Endothelial cell of umbilical vein (primary cell): ENCODE measurements around the gene ASPSCR1. TPM values are rescaled to one million over a fixed set of nuclear protein-coding genes. Genes with fewer than 3 reads are reported as not detected.

ENCODE experiments used
- BruUV-seq: library from RNA; stranded (reverse); fragments of 400-500 nt; replicated peaks from 2 replicates; lab custom pipeline; 2021; lab: Mats Ljungman, UMichigan
- CTCF ChIA-PET: fragments of 300-600, 350-600 bp; sonication (Branson Sonifier 250); formaldehyde crosslinking; loops from one replicate; lab custom pipeline; 2021; ENCODE audit warnings: antibody characterized with exemption, inconsistent platforms; lab: Charles Lee
- POLR2A ChIA-PET: fragments of 300-600, 350-600 bp; sonication (Branson Sonifier 250); formaldehyde crosslinking; loops from one replicate; lab custom pipeline; 2021; ENCODE audit warnings: antibody characterized with exemption, inconsistent platforms; lab: Charles Lee
- DNase-seq: peaks from one replicate; pipeline ENCODE4 v3.0.0-alpha.2; 2011; ENCODE audit warnings: low read depth, low spot score
- FAIRE-seq: peaks from 2 replicates; lab custom pipeline; 2011; peaks lifted over from hg19 to GRCh38; lab: Jason Lieb, UNC
- H2AFZ ChIP-seq: 2 replicates; pipeline ENCODE4 v1.6.0; 2012; ENCODE audit warnings: low read depth, low read length, control low read depth, inconsistent platforms
- H3K27ac ChIP-seq: 2 replicates; pipeline ENCODE4 v1.5.1; 2011; ENCODE audit warnings: low read depth, mild to moderate bottlenecking, control low read depth, low read length, moderate library complexity; ENCODE audit not compliant: insufficient read depth
- H3K27me3 ChIP-seq, 2 experiments: 2 replicates each; pipeline versions ENCODE4 v1.6.0 to v1.6.1; 2011; ENCODE audit warnings: low read length in 2 of 2, mixed read lengths in 1 of 2; ENCODE audit not compliant: control insufficient read depth in 2 of 2, insufficient read depth in 2 of 2
- H3K36me3 ChIP-seq, 2 experiments: 2 replicates in 1 of 2; 3 replicates in 1 of 2; pipeline ENCODE4 v1.5.1; 2011; ENCODE audit warnings: low read length in 2 of 2, mild to moderate bottlenecking in 1 of 2, moderate library complexity in 1 of 2; ENCODE audit not compliant: control insufficient read depth in 2 of 2, insufficient read depth in 2 of 2; ENCODE audit errors: extremely low read depth in 1 of 2
- H3K4me1 ChIP-seq: 3 replicates; pipeline ENCODE4 v1.5.1; 2011; ENCODE audit warnings: mild to moderate bottlenecking, low read length; ENCODE audit not compliant: control insufficient read depth, insufficient read depth; ENCODE audit errors: extremely low read depth
- H3K4me2 ChIP-seq: 2 replicates; pipeline ENCODE4 v1.6.1; 2011; ENCODE audit warnings: low read length, control low read depth, mixed read lengths; ENCODE audit not compliant: insufficient read depth
- H3K4me3 ChIP-seq, 3 experiments: fragments of 200-600 bp in 1 of 3; sonication (generic), shearing (Covaris generic) in 1 of 3; replicated peaks in 1 of 3; 2 replicates each; pipeline ENCODE4 v1.5.1; 2011 to 2016; ENCODE audit warnings: control low read depth in 3 of 3, low read length in 3 of 3, mild to moderate bottlenecking in 2 of 3, inconsistent platforms in 1 of 3, low read depth in 1 of 3, moderate library complexity in 1 of 3; ENCODE audit not compliant: insufficient read depth in 1 of 3
- H3K79me2 ChIP-seq: 2 replicates; pipeline ENCODE4 v1.6.0; 2012; ENCODE audit warnings: low read length, inconsistent platforms; ENCODE audit not compliant: control insufficient read depth, insufficient read depth
- H3K9ac ChIP-seq: replicated peaks from 2 replicates; pipeline ENCODE3; 2011; ENCODE audit warnings: low read length, control low read depth; ENCODE audit not compliant: insufficient read depth; ENCODE audit errors: extremely low read depth
- H3K9me1 ChIP-seq: replicated peaks from 3 replicates; pipeline ENCODE4 v1.6.0; 2011; ENCODE audit warnings: mild to moderate bottlenecking, low read length; ENCODE audit not compliant: control insufficient read depth, insufficient read depth; ENCODE audit errors: extremely low read depth
- H3K9me3 ChIP-seq: replicated peaks from 2 replicates; pipeline ENCODE4 v1.5.1; 2012; ENCODE audit warnings: low read length, inconsistent platforms; ENCODE audit not compliant: control insufficient read depth, insufficient read depth
- H4K20me1 ChIP-seq: replicated peaks from 2 replicates; pipeline ENCODE3; 2011; ENCODE audit warnings: mild to moderate bottlenecking, low read length; ENCODE audit not compliant: control insufficient read depth, insufficient read depth; ENCODE audit errors: extremely low read depth
- FOS ChIP-seq: IDR thresholded peaks from 2 replicates; pipeline ENCODE4 v1.6.1; 2011; ENCODE audit warnings: mild to moderate bottlenecking, low read length, moderate library complexity, borderline replicate concordance; ENCODE audit not compliant: insufficient read depth
- JUN ChIP-seq: IDR thresholded peaks from 2 replicates; pipeline ENCODE4 v1.6.1; 2011; ENCODE audit warnings: borderline replicate concordance, low read depth; ENCODE audit not compliant: insufficient read length, insufficient read depth
- dilution Hi-C: fragments of 300-500 bp; cut with MboI; formaldehyde crosslinking; loops from one replicate; pipeline ENCODE4 v1.15.0; 2019; ENCODE audit warnings: low sequenced_read_pairs; ENCODE audit not compliant: extremely low pct_ligation_motif_present
- intact Hi-C: fragments of 100-400 bp; cut with micrococcal nuclease; formaldehyde crosslinking; loops from one replicate; pipeline ENCODE4 v1.10.0; 2022
- polyA plus RNA-seq, 4 experiments: library from polyadenylated mRNA; depleted of rRNA in 3 of 4; stranded (reverse) in 3 of 4; unstranded in 1 of 4; fragments of >200 nt; gene quantifications; 2 replicates each; pipeline versions ENCODE4 v1.2.1 to v1.2.3, GENCODE V29; 2011 to 2012; ENCODE audit warnings: missing spikeins in 1 of 4
- total RNA-seq: library from RNA; stranded (reverse); gene quantifications from 2 replicates; pipeline ENCODE4 v1.2.3, GENCODE V29; 2021
- TF ChIP-seq, protein P1 (sequence below): IDR thresholded peaks from 2 replicates; pipeline ENCODE4 v1.6.1; 2011; ENCODE audit not compliant: insufficient read depth, insufficient read length

Gene ASPSCR1
- total and polyA plus RNA-seq, 2 donors (not counting 3 experiments of a cell fraction or from before 2014, with no cell fraction given), result 24.8 to 36.5 TPM

DNA sequence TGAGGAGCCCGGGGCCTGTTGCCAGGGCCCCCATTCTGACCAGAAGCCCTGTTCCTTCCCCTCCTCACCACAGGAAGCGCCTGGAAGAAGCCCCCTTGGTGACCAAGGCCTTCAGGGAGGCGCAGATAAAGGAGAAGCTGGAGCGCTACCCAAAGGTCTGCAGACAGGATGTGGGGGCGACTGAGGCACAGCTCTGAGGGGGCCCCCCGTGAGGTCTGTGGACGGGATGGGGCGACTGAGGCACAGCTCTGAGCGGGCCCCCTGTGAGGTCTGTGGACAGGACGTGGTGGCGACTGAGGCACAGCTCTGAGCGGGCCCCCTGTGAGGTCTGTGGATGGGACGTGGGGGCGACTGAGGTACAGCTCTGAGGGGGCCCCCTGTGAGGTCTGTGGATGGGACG is 32.0 kb downstream of the ASPSCR1 start:
- no peak overlapping the region for H3K9ac ChIP-seq
- no peak overlapping the region for H2AFZ ChIP-seq
- H3K27me3 ChIP-seq, result no peaks in the 10 kb centered on the region
- FAIRE-seq (no peak), DNase-seq (no peak)
- no peak overlapping the region for H3K4me3 ChIP-seq
- H3K4me2 ChIP-seq, result no peak overlapping the region
- H3K4me1 ChIP-seq, result no peaks in the 10 kb centered on the region
- dilution Hi-C loops, result no loop called here
- H4K20me1 ChIP-seq, result no peaks in the 10 kb centered on the region
- intact Hi-C loops, result no loop called here
- no peaks in the 10 kb centered on the region for H3K36me3 ChIP-seq
- H3K9me1 ChIP-seq, result no peaks in the 10 kb centered on the region
- H3K79me2 ChIP-seq, result no peaks in the 10 kb centered on the region
- BruUV-seq, result no TSS peak
- H3K27ac ChIP-seq, result no peak overlapping the region
- TF ChIP-seq JUN, result no peak
- ChIA-PET CTCF (interaction anchor here (0.8 to 1.6 kb wide), 3 partner anchors 10 to 50 kb away, joined by 3 to 7 read pairs (median 3); no protein-coding TSS in a partner anchor), POLR2A (no interaction called here)
- no peaks in the 10 kb centered on the region for H3K9me3 ChIP-seq

DNA sequence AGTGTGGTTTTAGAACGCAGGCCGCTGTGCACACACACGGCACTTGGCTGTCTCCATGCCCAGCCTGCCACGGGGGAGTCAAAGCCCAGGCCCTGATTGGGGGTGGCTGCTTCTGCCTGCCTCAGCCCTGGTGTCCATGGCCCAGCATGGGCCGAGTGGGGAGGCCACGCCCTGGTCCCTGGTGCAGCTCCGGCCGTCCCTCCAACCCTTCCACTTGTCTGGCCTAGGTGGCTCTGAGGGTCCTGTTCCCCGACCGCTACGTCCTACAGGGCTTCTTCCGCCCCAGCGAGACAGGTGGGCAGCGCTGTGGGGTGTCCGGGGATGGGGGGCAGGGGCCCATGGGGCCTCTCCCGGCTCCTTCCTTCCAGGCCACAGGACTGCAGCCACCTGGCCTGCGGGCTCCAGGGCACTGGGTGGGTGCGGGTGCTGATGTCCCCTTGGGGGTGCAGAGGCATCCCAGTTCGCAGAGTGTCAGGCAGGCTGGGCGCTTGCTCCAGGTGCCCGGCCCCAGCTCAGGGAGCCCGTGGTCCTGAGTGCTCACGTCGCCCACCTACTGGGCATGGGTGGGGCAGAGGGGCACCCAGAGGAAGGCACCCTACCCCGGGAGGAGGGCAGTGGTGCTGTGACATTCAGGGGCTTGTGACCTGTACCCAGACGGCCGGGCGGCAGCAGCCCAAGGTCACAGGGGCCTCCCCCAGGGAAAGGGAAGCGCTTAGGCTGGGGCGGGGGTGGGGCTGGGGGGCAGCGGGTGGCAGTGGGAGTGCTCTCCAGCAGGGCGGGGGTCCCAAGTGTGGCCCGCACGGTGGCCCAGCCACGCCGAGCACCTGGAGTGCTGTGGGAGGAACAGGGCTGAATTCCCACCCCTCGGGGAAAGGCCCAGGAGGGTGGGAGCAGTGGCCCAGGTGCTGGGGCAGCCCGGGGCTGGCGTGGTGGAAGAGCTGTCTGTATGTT is 33.4 kb downstream of the ASPSCR1 start:
- Histone ChIP-seq H3K9ac (no peak overlapping the region), H3K27ac (no peak overlapping the region), H3K9me1 (no peaks in the 10 kb centered on the region), H3K36me3 (no peaks in the 10 kb centered on the region), H3K4me3 (no peak overlapping the region), H3K4me2 (no peak overlapping the region), H3K27me3 (no peaks in the 10 kb centered on the region), H4K20me1 (no peaks in the 10 kb centered on the region), H3K79me2 (no peaks in the 10 kb centered on the region), H3K9me3 (no peaks in the 10 kb centered on the region), H2AFZ (no peak overlapping the region), H3K4me1 (no peaks in the 10 kb centered on the region)
- intact Hi-C loops (no loop called here), dilution Hi-C loops (no loop called here)
- no TSS peak for BruUV-seq
- FAIRE-seq (no peak), DNase-seq (no peak)
- no peak for TF ChIP-seq FOS
- TF ChIP-seq, protein P1, sequence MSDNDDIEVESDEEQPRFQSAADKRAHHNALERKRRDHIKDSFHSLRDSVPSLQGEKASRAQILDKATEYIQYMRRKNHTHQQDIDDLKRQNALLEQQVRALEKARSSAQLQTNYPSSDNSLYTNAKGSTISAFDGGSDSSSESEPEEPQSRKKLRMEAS, result no peak
- POLR2A ChIA-PET, result no interaction called here
- CTCF ChIA-PET, result interaction anchor here (0.7 kb wide), 1 partner anchor 9 kb away, joined by 5 read pairs; no protein-coding TSS in a partner anchor
